Measurements from ENCODE around the gene DOCK7. TPM values are rescaled to one million over a fixed set of nuclear protein-coding genes. Genes with fewer than 3 reads are reported as not detected.
A peak's percentile ranks its signal among the peaks of the same experiment; 100 is the strongest.
"Not testable (repeated sequence)": the region's sequence is repeated elsewhere in the genome, so short reads cannot be mapped to it uniquely, and the experiment has no call there.

DOCK7 gene
- polyA plus RNA-seq, 4 donors = 55.5 to 62.4 (median 60.2) TPM

DNA sequence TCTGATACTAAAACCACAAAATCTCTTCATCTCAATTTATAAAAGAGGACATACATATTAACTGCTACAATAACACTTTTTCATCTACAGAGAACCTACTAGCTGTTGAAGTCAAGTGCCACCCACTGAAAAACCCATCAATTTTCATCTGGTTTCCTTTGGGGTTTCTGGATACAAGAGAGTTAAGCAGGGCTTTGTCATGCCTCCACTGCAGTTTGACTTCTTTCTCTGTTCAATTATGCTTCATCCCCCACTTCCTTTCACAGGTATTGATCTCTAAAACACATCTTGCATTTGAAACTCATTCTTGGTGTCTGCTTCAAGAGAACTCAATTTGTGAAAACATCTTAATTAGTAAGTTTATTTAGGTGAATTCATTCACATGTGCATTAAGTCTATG is 151.3 kb downstream of the DOCK7 start:
- no peak for DNase-seq (ENCODE audit: low read depth in 4 of 4, low spot score in 3 of 4)

DNA sequence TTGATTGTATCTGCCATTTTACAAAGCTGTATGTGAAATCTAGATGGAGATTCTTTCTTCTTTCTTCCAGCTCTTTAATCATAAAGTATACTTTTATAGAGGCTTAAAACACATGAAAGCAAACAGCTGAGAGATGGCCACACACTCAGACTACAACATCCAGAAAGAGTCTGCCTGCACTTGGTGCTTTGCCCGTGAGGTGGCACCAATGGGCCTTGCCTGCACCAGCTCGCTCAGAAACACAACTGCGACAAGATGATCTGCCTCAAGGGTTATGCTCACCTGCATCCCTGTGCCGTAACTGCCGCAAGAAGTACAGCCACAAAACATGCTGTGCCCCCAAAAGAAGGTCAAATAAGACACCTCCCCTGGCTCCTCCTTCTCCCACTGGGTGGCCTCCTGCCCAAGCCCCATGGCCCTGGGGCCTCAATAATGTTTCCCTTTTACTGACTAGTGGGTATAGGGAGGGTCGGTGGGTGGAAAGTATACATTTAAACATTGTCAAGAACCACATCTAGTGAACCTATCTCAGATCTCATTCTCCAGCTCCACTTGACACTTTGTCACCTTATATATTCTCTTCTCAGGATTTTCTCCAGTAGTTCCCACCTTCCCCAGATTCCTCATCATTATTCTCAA is 157.6 kb downstream of the DOCK7 start:
- DNase-seq (ENCODE audit: low read depth in 4 of 4, low spot score in 3 of 4) = peak in 1 of 4 donors; percentile 14

DNA sequence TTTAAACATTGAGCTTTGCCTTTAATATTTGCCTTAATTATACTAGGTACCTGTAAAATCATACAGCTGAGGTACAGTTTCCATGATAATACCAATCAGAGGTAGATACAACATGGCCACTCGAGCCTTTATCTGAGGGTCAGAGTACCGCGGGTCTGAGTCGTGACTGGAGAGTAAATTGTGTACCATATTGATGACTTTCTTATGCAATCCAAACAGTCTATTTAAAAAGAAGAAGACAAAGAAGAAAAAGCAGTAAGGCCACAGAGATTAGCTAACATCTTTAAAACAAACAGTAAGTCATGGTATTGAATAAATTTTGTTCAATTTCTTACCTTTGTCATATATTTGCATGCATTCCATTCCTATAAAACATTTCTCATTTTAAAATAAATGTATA is 159.0 kb downstream of the DOCK7 start:
- no peak for DNase-seq (ENCODE audit: low read depth in 4 of 4, low spot score in 3 of 4)

DNA sequence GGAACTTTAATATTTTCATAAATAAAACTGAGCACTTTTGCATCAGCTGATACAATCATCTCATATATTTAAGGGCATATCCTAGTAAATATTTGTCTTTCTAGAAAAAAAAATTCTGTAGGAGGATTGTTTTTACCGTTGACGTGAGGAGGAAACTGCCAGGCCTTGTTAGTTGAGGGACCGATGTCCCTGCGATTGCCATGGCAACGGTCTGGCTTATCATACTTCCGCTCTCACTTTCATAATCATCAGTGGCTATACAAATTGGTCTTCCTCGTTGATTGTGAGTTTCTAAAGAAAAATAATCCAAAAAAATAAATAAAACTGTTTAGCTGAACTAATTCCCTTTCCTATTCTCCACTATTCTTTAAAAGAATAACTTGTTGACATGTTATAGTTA is 160.2 kb downstream of the DOCK7 start:
- DNase-seq (ENCODE audit: low read depth in 4 of 4, low spot score in 3 of 4) = no peak

DNA sequence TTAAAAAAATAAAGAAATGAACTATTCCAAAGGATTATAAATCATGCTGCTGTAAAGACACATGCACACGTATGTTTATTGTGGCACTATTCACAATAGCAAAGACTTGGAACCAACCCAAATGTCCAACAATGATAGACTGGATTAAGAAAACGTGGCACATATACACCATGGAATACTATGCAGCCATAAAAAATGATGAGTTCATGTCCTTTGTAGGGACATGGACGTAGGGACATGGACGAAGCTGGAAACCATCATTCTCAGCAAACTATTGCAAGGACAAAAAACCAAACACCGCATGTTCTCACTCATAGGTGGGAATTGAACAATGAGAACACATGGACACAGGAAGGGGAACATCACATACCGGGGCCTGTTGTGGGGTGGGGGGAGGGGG is 160.8 kb downstream of the DOCK7 start:
- DNase-seq (ENCODE audit: low read depth in 4 of 4, low spot score in 3 of 4) = not testable (repeated sequence)

DNA sequence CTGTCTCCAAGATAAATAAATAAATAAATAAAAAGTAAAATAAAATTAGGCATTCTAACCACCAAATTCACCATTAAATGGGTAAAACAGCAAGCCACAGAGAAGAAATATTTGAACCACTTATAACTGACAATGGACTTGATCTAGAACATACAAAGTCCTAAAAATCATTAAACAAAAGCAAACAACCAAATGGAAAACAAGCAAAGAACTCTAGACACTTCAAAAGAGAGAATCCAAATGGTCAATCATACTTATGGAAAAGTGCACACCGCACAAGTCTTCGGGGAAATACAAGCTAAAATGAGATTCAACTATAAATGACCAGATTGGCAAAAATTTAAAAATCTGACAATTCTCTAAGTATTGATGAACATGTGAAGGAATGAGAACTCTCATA is 164.3 kb downstream of the DOCK7 start:
- DNase-seq (ENCODE audit: low read depth in 4 of 4, low spot score in 3 of 4) = no peak

DNA sequence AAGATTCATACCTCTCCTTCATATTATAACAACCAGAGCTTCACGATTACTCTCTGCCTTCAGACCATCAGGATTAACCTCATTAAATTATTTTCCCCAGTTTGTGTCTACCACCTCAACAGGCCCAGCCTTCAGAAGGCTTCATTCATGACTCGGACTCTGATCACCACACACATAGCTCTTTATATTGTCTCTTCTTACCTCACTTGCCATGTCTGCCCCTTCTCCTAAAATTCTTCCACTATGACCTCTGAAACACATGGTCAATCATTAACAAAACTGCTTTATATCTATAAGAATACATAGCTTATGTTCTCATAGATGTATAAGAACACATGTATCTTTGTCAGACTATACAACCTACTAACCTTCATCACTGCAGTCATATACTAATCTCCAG is 171.6 kb downstream of the DOCK7 start:
- DNase-seq (ENCODE audit: low read depth in 4 of 4, low spot score in 3 of 4) = no peak

DNA sequence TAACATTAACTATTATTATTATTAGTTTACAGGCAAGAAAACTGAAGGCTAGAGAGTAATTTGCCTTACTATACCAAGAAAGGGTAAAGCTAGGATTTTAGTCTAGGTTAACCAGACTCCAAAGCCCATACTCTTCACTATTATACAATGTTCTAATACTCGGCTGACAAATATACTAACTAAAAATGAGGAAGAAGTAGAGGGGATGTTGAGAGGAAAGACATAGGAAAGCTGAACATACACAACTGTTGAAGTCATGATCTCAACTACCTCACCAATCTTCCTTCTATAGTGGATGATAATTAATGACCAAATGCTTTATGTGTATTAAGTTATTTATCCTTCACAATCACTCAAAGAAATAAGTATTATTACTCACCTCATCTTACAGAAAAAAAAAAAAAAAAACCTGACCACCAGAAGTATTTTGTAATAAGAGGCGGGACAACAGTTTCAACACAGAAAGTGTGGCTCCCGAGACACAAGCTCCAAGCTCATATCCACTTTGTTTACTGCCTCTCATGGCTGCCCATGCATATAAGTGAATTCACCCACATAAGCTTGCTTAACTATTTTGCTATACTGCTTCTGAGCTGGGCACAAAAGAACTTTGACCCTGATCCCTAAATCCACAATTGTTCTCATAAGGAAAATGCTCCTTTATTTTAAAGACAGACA is 173.3 kb downstream of the DOCK7 start:
- DNase-seq (ENCODE audit: low read depth in 4 of 4, low spot score in 3 of 4) = peak in 1 of 4 donors; percentile 14

DNA sequence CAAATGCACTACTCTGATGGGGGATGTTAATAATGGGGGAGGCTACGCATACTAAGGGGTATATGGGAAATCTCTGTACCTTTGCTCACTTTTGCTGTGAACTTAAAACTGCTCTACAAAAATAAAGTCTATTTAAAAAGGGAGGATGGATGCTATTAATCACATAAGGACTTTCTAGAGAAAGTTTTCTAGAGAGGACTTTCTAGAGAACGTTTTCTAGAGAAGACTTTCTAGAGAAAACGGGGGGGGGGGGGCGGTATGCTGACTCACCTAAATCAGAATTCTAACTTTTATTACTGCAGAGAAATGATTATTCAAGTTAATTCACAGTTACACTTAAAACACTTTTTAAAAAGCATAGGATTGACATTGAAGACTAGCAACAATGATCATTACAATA is 175.2 kb downstream of the DOCK7 start:
- no peak for DNase-seq (ENCODE audit: low read depth in 4 of 4, low spot score in 3 of 4)

DNA sequence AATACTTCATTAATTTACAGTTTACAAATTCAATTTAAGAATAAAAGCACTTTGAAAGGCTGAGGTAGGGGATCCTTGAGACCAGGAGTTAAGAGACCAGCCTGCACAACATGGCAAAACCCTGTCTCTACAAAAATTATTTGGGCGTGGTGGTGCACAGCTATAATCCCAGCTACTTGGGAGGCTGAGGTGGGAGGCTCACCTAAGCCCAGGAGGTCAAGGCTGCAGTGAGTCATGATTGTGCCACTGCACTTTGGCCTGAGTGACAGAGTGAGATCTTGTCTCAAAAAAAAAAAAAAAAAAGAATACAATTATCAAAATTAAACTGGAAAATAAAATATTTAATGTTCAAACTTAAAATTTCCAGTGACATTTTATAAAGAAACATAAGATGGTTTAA is 179.2 kb downstream of the DOCK7 start:
- no peak for DNase-seq (ENCODE audit: low read depth in 4 of 4, low spot score in 3 of 4)

DNA sequence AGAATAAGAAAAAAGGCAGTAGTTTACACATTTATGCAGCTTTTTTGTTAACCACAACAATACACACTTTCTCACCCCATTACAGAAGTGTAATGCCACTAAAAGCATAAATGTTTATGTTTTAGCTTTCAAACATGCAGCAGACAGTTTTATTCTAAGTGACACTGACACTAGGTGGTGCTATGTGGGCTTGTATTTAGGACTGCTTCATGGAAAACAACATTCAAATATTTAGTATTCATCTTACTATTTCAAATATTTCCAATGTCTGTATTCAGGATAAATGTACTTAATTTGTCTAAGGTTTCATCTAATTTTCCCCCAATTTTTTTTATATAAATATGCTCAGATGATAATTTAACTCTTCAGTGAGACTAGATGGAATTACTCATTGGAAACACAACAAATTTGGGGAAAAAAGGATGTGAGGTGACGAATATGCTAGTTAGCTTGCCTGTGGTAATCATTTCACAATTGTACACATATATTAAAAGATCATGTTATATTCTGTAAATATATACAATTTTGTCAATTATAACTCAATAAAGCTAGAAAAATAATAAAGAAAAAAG is 179.9 kb downstream of the DOCK7 start:
- peak in 1 of 4 donors; percentile 12 for DNase-seq (ENCODE audit: low read depth in 4 of 4, low spot score in 3 of 4)

DNA sequence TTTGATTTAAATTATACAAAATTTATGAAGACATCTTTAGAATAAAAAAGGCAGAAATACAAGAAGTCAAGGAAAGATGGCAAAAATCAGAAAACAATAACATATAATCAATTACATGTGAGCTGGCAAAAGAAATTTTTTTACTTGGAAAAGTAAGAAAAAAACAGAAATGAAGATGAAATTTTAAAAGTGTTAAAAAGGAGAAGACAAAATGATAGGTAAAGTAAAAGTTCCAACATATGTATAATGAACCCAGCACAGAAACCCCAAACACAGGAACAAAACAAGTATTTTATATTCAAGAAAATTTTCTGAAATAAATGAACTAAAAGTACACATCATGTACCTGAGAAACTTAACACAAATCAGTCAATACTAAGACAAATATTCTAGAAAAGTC is 188.0 kb downstream of the DOCK7 start:
- DNase-seq (ENCODE audit: low read depth in 4 of 4, low spot score in 3 of 4) = no peak

DNA sequence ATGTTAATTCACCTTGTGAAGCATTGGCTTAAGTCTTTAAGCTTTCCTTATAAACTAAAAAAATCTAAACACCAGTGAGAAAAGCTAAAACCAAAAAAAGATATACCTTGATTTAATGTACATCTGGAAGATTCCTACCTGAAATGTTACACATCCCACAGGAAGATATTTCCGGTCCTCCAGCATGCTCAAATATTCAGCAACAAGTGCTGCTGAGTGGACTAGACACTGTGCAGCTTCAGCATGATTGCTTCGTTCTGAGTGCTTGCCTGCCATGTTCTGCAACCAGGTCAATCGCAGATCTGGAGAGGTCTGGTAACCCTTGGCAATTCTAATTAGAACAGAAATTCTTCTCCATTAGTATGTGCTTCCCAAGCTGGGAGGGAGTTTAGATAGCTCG is 194.0 kb downstream of the DOCK7 start:
- no peak for DNase-seq (ENCODE audit: low read depth in 4 of 4, low spot score in 3 of 4)

DNA sequence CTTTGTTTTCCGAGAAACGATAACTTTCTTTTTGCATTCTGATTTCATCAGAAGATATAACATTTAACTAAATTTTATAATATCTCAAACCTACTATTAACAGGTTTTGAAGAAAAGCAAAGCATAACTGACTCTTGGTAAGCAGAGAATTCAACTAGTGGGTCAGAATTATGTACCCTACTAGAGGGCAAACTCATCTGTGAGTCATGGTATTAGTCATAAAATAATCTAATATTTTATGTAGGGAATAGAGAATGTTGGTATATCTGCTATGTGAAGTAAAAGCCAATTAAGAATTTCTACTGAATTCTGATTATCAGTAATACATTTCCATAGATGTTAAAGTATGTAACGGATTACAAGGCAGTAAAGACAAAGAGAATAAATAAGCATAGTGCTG is 194.5 kb downstream of the DOCK7 start:
- DNase-seq (ENCODE audit: low read depth in 4 of 4, low spot score in 3 of 4) = no peak

DNA sequence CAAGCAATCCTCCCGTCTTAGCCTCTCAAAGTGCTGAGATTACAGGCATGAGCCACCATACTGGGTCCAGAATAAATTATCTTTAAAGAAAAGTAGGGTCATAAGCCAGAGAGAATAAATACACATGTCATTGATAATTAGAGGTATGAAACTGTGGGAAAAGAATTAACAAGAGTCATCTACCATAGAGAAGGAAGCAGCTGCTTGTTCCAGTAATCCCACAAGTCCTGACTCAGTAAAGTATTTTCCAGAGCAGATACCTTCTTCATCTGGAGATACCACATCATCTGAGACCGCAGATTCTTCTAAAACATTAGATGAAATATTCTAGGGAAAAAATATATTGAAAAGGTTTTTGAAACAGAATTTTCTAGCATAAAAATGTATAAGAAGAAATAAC is 195.7 kb downstream of the DOCK7 start:
- DNase-seq (ENCODE audit: low read depth in 4 of 4, low spot score in 3 of 4) = no peak

DNA sequence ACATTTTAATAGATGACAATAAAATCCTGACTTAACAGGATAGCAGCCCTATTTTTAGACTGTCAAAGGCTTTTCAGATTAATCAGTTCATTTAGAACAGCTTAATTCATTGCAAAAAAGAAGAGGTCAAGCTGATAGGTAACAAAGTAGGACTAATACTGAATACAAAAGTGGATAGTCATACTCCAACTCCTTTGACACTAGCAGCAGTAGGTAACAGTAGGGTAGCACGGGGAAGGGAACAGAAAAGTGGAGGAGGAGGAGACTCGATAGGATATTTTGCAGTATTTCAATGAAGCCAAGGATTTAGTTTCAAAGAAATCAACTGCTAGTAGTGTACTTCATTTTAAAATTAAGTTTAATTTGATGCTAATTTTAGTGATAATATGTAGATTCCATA is 200.2 kb downstream of the DOCK7 start:
- no peak for DNase-seq (ENCODE audit: low read depth in 4 of 4, low spot score in 3 of 4)

DNA sequence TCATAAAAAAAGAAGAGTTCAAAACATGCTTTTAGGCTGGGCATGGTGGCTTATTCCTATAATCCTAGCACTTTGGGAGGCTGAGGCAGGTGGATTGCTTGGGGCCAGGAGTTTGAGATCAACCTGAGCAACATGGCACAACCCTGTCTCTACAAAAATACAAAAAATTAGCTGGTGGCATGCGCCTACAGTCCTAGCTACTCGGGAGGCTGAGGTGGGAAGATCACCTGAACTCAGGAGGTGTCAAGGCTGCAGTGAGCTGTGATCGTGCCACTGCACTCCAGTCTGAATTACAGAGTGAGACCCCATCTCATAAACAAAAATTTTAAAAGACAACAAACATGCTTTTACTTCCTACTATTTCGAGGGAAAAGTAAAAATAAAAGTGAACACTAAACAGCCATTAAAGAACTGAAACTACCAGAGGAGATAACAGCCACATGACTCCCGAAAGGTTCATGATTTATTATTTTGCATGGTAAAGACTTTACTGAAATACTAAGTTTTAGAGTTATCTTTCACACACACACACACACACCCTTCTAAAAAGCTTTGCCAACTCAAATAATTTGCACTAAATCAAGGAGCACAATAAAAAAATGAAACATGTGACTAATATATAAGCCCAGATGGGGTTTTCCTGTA is 203.2 kb downstream of the DOCK7 start:
- no peak for DNase-seq (ENCODE audit: low read depth in 4 of 4, low spot score in 3 of 4)

DNA sequence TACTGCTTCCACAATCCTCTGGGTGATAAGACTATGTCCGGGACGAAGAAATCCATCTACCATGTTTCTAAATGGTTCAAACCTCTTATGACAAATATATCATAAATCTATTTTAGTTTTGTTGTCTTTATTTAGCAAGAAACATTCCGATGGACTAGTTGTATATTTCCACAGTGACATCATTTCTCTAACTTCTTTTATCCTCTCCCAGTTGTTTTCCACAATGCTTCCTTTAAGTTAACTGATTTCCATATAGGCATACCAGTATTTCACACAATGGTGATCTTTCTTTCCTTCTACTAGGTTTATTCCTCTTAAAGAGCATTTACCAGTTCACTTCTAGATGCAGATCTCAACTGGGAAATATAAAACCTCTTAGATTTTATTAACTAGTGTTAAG is 206.5 kb downstream of the DOCK7 start:
- DNase-seq (ENCODE audit: low read depth in 4 of 4, low spot score in 3 of 4) = no peak

DNA sequence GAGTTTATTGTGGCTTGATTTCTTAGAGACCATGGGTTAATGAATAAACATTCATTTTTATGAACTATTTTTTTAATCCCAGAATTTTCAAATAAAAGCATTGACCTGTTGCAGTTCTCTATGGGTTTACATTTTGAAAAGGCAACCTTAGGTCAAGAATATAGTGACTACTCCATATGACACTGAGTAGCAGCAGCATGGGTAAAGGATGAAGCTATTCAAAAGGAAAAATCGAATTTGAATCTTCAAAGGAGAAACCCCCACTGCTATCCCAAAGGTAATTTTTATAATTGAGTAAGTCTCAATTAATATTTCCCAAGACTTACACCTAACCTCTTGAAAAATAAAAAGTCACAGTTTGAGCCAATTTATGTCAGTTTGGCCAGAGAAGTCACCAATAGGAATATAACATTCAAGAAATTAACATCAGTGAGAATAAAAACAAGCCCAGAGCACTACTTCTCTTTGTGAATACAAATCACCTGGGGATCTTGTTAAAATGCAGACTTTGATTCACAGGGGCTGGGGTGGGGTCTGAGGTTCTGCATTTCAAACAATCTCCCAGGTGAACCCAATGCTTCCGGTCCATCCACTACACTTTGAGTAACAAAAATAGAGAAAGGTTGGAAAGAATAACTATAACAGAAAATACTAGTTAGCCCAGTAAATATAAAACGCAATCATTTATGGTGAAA is 211.5 kb downstream of the DOCK7 start:
- no peak for DNase-seq (ENCODE audit: low read depth in 4 of 4, low spot score in 3 of 4)

DNA sequence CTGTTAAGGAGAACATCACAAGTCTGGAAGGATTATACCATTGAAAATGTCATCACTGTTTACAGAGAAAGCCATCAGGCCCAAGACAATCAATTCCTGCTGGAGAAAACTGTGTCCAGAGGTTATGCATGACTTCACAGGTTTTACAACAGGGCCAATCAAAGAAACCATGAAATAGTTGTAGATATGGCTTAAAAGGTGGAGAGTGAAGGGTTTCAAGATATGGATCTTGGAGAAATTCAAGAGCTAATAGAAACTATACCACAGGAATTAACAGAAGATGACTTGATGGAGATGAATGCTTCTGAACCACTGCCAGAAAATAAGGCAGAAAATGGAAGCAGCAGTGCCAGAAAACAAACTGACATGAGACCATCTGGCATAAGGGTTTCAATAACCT is 221.1 kb downstream of the DOCK7 start:
- no peak for DNase-seq (ENCODE audit: low read depth in 4 of 4, low spot score in 3 of 4)

DNA sequence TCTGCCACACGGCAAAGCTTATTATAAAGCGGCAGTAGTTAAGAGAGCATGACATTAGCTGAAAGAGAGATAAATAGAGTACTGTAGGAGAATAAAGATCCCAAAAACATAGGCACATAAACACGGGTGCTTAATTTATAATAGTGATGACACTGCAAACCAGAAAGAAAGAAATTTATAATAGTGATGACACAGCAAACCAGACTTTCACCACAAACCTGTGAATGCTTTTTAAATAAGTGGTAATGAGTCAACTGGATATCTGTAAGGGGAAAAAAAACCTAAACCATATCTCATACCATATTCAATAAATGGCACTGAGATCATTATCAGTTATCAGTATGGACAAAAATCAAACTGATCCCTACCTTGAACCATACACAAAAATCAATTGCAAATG is 225.8 kb downstream of the DOCK7 start:
- no peak for DNase-seq (ENCODE audit: low read depth in 4 of 4, low spot score in 3 of 4)
